ENCODE data around the gene SEC23B. TPM values are rescaled to one million over a fixed set of nuclear protein-coding genes. Genes with fewer than 3 reads are reported as not detected.
"Not testable (repeated sequence)": the region's sequence is repeated elsewhere in the genome, so short reads cannot be mapped to it uniquely, and the experiment has no call there.

SEC23B gene
- polyA plus RNA-seq, 2 donors = 5.8 to 26.0 TPM

DNA sequence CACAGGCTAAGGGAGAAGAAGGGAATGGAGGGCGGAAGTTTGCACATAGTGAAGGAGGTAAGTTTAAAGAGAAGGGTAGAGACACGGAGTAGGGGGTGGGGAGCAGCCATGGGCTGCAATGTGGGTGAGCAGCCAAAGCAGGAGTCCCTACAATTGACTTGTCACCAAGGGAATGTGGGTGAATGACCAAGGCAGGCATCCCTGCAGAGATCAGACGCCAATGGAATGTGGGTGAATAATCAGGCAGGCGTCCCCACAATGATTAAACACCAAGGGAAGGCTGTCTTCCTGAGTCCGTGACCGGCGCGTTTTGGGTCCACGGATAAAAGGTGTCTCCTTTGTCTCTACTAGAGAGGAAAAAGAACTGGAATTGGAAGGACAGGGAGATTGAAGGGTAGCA lies 14.3 kb downstream of the SEC23B start:
- 95 to 96% methylated on average over 9 of the region's 9 CpGs for WGBS, 2 donors
- H3K36me3 ChIP-seq (ENCODE audit: control insufficient read depth in 2 of 2, insufficient read depth in 2 of 2, low read length in 1 of 2) = peaks cover 16 to 19% of the 10 kb centered on the region in 2 donors
- H3K27ac ChIP-seq (ENCODE audit: low read depth in 2 of 2, low read length in 1 of 2) = not testable (repeated sequence)

DNA sequence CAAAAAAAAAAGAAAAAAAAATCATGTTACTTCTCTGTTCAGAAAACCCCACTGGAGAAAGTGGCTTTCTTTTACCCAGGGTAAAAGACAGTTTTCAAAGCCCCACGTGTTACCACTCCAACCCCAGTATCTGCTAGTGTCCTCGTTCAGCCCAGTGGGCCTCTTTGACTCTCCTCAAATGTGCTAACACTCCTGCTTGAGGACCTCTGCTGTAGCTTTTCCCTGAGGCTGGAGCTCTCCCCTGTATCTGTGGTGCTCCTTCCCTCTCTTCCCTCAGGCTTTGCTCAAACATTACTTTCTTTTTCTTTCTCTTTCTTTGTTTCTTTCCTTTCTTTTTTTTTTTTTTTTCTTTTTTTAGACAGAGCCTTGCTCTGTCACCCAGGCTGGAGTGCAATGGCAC lies 15.3 kb downstream of the SEC23B start:
- Histone ChIP-seq H3K27me3 (ENCODE audit: control insufficient read depth in 1 of 2, insufficient read depth in 2 of 2, low read length in 2 of 2) (no peaks in the 10 kb centered on the region), H3K4me3 (ENCODE audit: low read depth in 1 of 2, low read length in 2 of 2) (no peak overlapping the region), H3K9me3 (ENCODE audit: control insufficient read depth in 2 of 2, insufficient read depth in 1 of 2, low read depth in 1 of 2, low read length in 1 of 2) (no peaks in the 10 kb centered on the region), H3K4me1 (ENCODE audit: control insufficient read depth in 2 of 2, insufficient read depth in 2 of 2, low read length in 1 of 2) (no peaks in the 10 kb centered on the region), H3K27ac (ENCODE audit: low read depth in 2 of 2, low read length in 1 of 2) (no peak overlapping the region), H3K36me3 (ENCODE audit: control insufficient read depth in 2 of 2, insufficient read depth in 2 of 2, low read length in 1 of 2) (peaks cover 25% of the 10 kb centered on the region in 2 donors)
- 90 to 92% methylated on average over 2 of the region's 2 CpGs for WGBS, 2 donors

More for the DNA sequence above, 14.3 kb downstream of the SEC23B start:
- not testable (repeated sequence) for H3K4me1 ChIP-seq (ENCODE audit: control insufficient read depth in 2 of 2, insufficient read depth in 2 of 2, low read length in 1 of 2); H3K27me3 ChIP-seq (ENCODE audit: control insufficient read depth in 1 of 2, insufficient read depth in 2 of 2, low read length in 2 of 2); H3K4me3 ChIP-seq (ENCODE audit: low read depth in 1 of 2, low read length in 2 of 2); H3K9me3 ChIP-seq (ENCODE audit: control insufficient read depth in 2 of 2, insufficient read depth in 1 of 2, low read depth in 1 of 2, low read length in 1 of 2)

DNA sequence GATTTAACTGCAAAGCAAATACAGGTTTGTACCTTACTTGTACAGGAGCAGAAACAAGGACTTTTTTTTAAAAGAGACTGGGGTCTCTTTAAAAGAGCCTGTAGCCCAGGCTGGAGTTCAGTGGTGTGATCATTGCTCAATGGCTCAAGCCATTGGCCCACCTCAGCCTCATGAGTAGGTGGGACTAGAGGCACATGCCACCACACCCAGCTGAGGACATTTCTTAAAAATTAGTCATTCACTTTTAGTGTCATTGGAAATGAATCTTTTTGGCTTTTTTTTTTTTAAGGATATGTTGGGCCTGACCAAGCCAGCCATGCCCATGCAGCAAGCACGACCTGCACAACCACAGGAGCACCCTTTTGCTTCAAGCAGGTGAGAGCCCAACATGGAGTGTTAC lies 16.9 kb downstream of the SEC23B start:
- Histone ChIP-seq H3K27ac (ENCODE audit: low read depth in 2 of 2, low read length in 1 of 2) (no peak overlapping the region), H3K36me3 (ENCODE audit: control insufficient read depth in 2 of 2, insufficient read depth in 2 of 2, low read length in 1 of 2) (peaks cover 33% of the 10 kb centered on the region in 2 donors), H3K27me3 (ENCODE audit: control insufficient read depth in 1 of 2, insufficient read depth in 2 of 2, low read length in 2 of 2) (no peaks in the 10 kb centered on the region), H3K4me1 (ENCODE audit: control insufficient read depth in 2 of 2, insufficient read depth in 2 of 2, low read length in 1 of 2) (no peaks in the 10 kb centered on the region), H3K9me3 (ENCODE audit: control insufficient read depth in 2 of 2, insufficient read depth in 1 of 2, low read depth in 1 of 2, low read length in 1 of 2) (no peaks in the 10 kb centered on the region), H3K4me3 (ENCODE audit: low read depth in 1 of 2, low read length in 2 of 2) (no peak overlapping the region)
- WGBS, 2 donors = 83 to 93% methylated on average over 1 of the region's 1 CpG

DNA sequence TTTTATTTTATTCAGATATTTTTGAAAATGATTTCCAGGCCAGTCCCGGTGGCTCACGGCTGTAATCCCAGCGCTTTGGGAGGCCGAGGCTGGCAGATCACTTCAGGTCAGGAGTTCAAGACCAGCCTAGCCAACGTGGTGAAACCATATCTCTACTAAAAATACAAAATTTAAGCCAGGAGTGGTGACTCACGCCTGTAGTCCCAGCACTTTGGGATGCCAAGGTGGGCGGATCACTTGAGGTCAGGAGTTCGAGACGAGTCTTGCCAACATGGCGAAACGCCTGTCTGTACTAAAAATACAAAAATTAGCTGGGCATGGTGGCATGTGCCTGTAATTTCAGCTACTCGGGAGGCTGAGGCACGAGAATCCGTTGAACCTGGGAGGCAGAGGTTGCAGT lies 19.0 kb downstream of the SEC23B start:
- WGBS, 2 donors = 79 to 81% methylated on average over 14 of the region's 14 CpGs
- peaks cover 35 to 42% of the 10 kb centered on the region in 2 donors for H3K36me3 ChIP-seq (ENCODE audit: control insufficient read depth in 2 of 2, insufficient read depth in 2 of 2, low read length in 1 of 2)
- not testable (repeated sequence) for H3K27me3 ChIP-seq (ENCODE audit: control insufficient read depth in 1 of 2, insufficient read depth in 2 of 2, low read length in 2 of 2)

DNA sequence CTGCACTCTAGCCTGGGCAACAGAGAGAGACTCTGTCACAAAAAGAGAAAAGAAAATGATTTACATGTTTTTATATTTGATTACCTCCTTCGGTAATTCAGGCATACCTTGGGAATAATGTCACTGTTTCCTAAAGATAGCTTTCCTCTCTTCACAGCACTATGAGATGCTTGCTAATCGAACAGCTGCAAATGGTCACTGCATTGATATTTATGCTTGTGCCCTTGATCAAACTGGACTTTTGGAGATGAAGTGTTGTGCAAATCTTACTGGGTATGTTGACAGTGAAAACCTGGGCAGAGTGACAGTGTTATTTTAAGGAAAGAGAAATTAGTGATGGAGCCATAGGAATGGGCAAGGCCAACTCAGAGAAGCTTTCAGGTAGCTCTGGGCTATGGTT lies 19.6 kb downstream of the SEC23B start:
- H3K27ac ChIP-seq (ENCODE audit: low read depth in 2 of 2, low read length in 1 of 2) = no peak overlapping the region
- no peak overlapping the region for H3K4me3 ChIP-seq (ENCODE audit: low read depth in 1 of 2, low read length in 2 of 2)
- no peaks in the 10 kb centered on the region for H3K4me1 ChIP-seq (ENCODE audit: control insufficient read depth in 2 of 2, insufficient read depth in 2 of 2, low read length in 1 of 2)
- H3K9me3 ChIP-seq (ENCODE audit: control insufficient read depth in 2 of 2, insufficient read depth in 1 of 2, low read depth in 1 of 2, low read length in 1 of 2) = no peaks in the 10 kb centered on the region
- H3K36me3 ChIP-seq (ENCODE audit: control insufficient read depth in 2 of 2, insufficient read depth in 2 of 2, low read length in 1 of 2) = peaks cover 35 to 44% of the 10 kb centered on the region in 2 donors
- whole genome bisulfite sequencing, 2 donors = 92 to 93% methylated on average over 2 of the region's 2 CpGs
- H3K27me3 ChIP-seq (ENCODE audit: control insufficient read depth in 1 of 2, insufficient read depth in 2 of 2, low read length in 2 of 2) = no peaks in the 10 kb centered on the region

More for the DNA sequence above, 19.0 kb downstream of the SEC23B start:
- not testable (repeated sequence) for H3K9me3 ChIP-seq (ENCODE audit: control insufficient read depth in 2 of 2, insufficient read depth in 1 of 2, low read depth in 1 of 2, low read length in 1 of 2); H3K4me1 ChIP-seq (ENCODE audit: control insufficient read depth in 2 of 2, insufficient read depth in 2 of 2, low read length in 1 of 2); H3K4me3 ChIP-seq (ENCODE audit: low read depth in 1 of 2, low read length in 2 of 2); H3K27ac ChIP-seq (ENCODE audit: low read depth in 2 of 2, low read length in 1 of 2)

DNA sequence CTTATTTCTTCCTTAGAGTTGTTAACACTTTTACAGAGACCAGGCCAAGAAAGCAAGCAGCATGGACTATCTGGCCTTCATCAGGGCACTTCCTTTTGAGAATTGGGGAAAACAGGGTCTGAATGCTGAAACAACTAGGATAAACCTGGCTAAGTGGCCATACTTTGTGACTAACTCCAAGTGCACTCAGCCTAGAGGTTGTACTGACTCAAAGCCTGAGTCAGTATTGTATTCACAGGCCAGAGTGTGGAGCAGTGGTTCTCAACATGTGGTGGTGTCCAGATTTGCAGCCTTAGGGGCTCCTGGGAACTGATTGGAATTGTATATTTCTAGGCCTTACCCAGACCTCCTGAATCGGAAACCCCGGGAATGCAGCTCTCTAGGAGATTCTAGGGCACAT lies 20.1 kb downstream of the SEC23B start:
- H3K36me3 ChIP-seq (ENCODE audit: control insufficient read depth in 2 of 2, insufficient read depth in 2 of 2, low read length in 1 of 2) = peaks cover 40 to 47% of the 10 kb centered on the region in 2 donors
- 97 to 100% methylated on average over 2 of the region's 2 CpGs for WGBS, 2 donors
- H3K27ac ChIP-seq (ENCODE audit: low read depth in 2 of 2, low read length in 1 of 2) = no peak overlapping the region
- H3K4me3 ChIP-seq (ENCODE audit: low read depth in 1 of 2, low read length in 2 of 2) = no peak overlapping the region
- H3K27me3 ChIP-seq (ENCODE audit: control insufficient read depth in 1 of 2, insufficient read depth in 2 of 2, low read length in 2 of 2) = no peaks in the 10 kb centered on the region
- no peaks in the 10 kb centered on the region for H3K9me3 ChIP-seq (ENCODE audit: control insufficient read depth in 2 of 2, insufficient read depth in 1 of 2, low read depth in 1 of 2, low read length in 1 of 2)
- H3K4me1 ChIP-seq (ENCODE audit: control insufficient read depth in 2 of 2, insufficient read depth in 2 of 2, low read length in 1 of 2) = no peaks in the 10 kb centered on the region

DNA sequence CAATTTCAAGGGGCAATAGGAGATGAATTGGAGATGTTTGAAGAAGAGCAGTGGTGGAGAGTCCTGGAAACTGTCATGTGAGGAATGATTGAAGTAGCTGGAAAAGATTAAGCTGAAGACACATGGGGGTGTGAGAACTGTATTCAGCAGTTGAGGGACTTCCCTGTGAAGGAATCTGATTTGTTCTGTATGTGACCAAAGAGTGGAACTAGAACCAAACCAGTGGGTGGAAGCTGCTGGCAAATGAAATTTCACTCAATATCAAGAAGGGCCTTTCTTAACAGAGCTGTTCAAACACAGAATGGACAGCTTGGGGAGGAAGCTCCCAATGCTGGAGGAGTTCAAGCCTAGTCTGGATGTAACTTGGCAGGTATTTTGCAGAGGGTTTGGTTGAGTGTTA lies 21.3 kb downstream of the SEC23B start:
- Histone ChIP-seq H3K27me3 (ENCODE audit: control insufficient read depth in 1 of 2, insufficient read depth in 2 of 2, low read length in 2 of 2) (no peaks in the 10 kb centered on the region), H3K36me3 (ENCODE audit: control insufficient read depth in 2 of 2, insufficient read depth in 2 of 2, low read length in 1 of 2) (peaks cover 47 to 50% of the 10 kb centered on the region in 2 donors), H3K4me1 (ENCODE audit: control insufficient read depth in 2 of 2, insufficient read depth in 2 of 2, low read length in 1 of 2) (no peaks in the 10 kb centered on the region), H3K4me3 (ENCODE audit: low read depth in 1 of 2, low read length in 2 of 2) (no peak overlapping the region), H3K9me3 (ENCODE audit: control insufficient read depth in 2 of 2, insufficient read depth in 1 of 2, low read depth in 1 of 2, low read length in 1 of 2) (no peaks in the 10 kb centered on the region), H3K27ac (ENCODE audit: low read depth in 2 of 2, low read length in 1 of 2) (no peak overlapping the region)

DNA sequence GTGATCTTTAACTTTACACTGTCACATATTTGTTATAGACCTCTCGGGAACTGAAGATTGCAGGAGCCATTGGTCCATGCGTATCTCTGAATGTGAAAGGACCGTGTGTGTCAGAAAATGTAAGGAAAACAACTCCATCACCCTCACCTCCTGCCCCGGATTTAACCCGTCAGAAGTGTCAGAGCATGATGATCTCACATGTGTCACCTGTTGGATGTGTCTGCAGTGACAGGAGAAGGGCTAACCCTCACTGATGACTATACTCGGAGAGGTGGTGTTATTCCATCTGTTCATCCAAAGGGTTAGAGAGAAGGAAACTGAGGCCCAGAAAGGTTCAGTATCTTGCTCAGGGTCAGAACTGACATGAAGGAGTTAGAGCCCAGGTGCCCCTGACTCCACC lies 24.9 kb downstream of the SEC23B start:
- Histone ChIP-seq H3K36me3 (ENCODE audit: control insufficient read depth in 2 of 2, insufficient read depth in 2 of 2, low read length in 1 of 2) (peaks cover 29 to 34% of the 10 kb centered on the region in 2 donors), H3K9me3 (ENCODE audit: control insufficient read depth in 2 of 2, insufficient read depth in 1 of 2, low read depth in 1 of 2, low read length in 1 of 2) (no peaks in the 10 kb centered on the region), H3K27me3 (ENCODE audit: control insufficient read depth in 1 of 2, insufficient read depth in 2 of 2, low read length in 2 of 2) (no peaks in the 10 kb centered on the region), H3K4me3 (ENCODE audit: low read depth in 1 of 2, low read length in 2 of 2) (no peak overlapping the region), H3K27ac (ENCODE audit: low read depth in 2 of 2, low read length in 1 of 2) (no peak overlapping the region), H3K4me1 (ENCODE audit: control insufficient read depth in 2 of 2, insufficient read depth in 2 of 2, low read length in 1 of 2) (no peaks in the 10 kb centered on the region)
- WGBS, 2 donors = 85 to 95% methylated on average over 6 of the region's 6 CpGs

DNA sequence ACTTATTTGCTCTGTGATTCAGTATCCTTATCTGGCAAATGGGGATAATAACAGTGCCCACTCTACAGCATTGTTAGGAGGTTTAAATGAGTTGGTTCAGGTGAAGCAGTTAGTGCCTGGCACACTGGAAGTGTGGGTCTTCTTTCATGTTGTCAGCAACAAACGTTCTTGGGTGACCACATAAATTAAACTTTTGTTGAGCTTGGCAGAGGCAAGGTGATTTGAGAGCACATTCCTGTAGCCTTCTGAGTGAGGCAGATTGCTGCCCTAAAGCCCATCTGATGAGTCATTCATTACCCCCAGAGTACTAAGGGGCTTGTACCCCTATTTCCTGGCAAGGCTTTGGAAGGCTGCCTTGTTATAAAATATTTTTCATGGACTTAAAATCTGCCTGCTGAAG lies 25.8 kb downstream of the SEC23B start:
- no peaks in the 10 kb centered on the region for H3K27me3 ChIP-seq (ENCODE audit: control insufficient read depth in 1 of 2, insufficient read depth in 2 of 2, low read length in 2 of 2)
- H3K9me3 ChIP-seq (ENCODE audit: control insufficient read depth in 2 of 2, insufficient read depth in 1 of 2, low read depth in 1 of 2, low read length in 1 of 2) = no peaks in the 10 kb centered on the region
- no peak overlapping the region for H3K27ac ChIP-seq (ENCODE audit: low read depth in 2 of 2, low read length in 1 of 2)
- peaks cover 20 to 30% of the 10 kb centered on the region in 2 donors for H3K36me3 ChIP-seq (ENCODE audit: control insufficient read depth in 2 of 2, insufficient read depth in 2 of 2, low read length in 1 of 2)
- H3K4me3 ChIP-seq (ENCODE audit: low read depth in 1 of 2, low read length in 2 of 2) = no peak overlapping the region
- 28 to 34% methylated on average over 1 of the region's 1 CpG for WGBS, 2 donors
- H3K4me1 ChIP-seq (ENCODE audit: control insufficient read depth in 2 of 2, insufficient read depth in 2 of 2, low read length in 1 of 2) = no peaks in the 10 kb centered on the region

DNA sequence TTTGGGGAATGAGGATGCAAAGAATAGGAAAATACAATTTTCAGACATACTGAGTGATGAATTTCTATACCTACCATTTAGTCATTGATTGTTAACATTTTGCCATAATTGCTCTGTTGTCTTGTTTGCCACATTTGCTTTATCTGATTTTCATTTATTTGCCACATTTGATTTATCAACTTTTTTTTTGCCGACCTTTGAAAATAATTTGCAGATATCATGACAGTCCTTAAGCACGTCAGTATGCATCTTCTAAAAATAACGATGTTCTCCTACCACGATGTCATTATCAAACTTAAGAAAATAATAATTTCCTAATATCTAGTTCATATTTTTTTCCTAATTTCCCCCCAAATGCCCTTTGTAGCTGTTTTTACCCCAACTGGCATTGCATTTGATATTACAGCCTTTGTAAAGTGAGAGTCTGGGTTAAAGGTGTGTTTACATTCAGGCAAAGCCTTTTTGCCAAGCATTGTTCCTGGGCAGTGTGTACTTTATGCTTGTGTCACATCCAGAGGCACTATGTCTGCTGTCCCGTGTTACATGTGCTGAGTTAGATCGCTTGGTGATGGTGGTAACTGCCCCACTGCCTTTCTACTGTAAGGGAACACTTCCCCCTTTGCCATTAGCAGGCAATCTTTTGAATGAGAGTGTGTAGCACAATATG lies 26.4 kb downstream of the SEC23B start:
- 76 to 82% methylated on average over 6 of the region's 6 CpGs for WGBS, 2 donors
- Histone ChIP-seq H3K27ac (ENCODE audit: low read depth in 2 of 2, low read length in 1 of 2) (no peak overlapping the region), H3K4me3 (ENCODE audit: low read depth in 1 of 2, low read length in 2 of 2) (no peak overlapping the region), H3K9me3 (ENCODE audit: control insufficient read depth in 2 of 2, insufficient read depth in 1 of 2, low read depth in 1 of 2, low read length in 1 of 2) (no peaks in the 10 kb centered on the region), H3K27me3 (ENCODE audit: control insufficient read depth in 1 of 2, insufficient read depth in 2 of 2, low read length in 2 of 2) (no peaks in the 10 kb centered on the region), H3K4me1 (ENCODE audit: control insufficient read depth in 2 of 2, insufficient read depth in 2 of 2, low read length in 1 of 2) (no peaks in the 10 kb centered on the region), H3K36me3 (ENCODE audit: control insufficient read depth in 2 of 2, insufficient read depth in 2 of 2, low read length in 1 of 2) (peaks cover 20 to 29% of the 10 kb centered on the region in 2 donors)

Measured in esophagus (tissue), 2 donors.